AG08396 (cell line): ENCODE results near the gene KCNH4.
A peak's percentile ranks its signal among the peaks of the same experiment; 100 is the strongest.
"Not testable (repeated sequence)": the region's sequence is repeated elsewhere in the genome, so short reads cannot be mapped to it uniquely, and the experiment has no call there.

ENCODE experiments used
- DNase-seq: peaks from one replicate; pipeline ENCODE4 v3.0.0; 2012; ENCODE audit warnings: low spot score, mixed read lengths

Gene KCNH4

GRCh38 chr17:42178817-42179216 lies 2.1 kb downstream of the KCNH4 start:
- DNase-seq, result no peak

GRCh38 chr17:42177684-42178083 lies 3.3 kb downstream of the KCNH4 start:
- no peak for DNase-seq

GRCh38 chr17:42174126-42174783 lies 6.7 kb downstream of the KCNH4 start:
- DNase-seq, result no peak

- no peak for DNase-seq
Measured at GRCh38 chr17:42171831-42172230, 9.1 kb downstream of the KCNH4 start.

- no peak for DNase-seq
Measured at GRCh38 chr17:42169351-42169750, 11.6 kb downstream of the KCNH4 start.

GRCh38 chr17:42167807-42168206 lies 13.1 kb downstream of the KCNH4 start:
- no peak for DNase-seq

- no peak for DNase-seq
Measured at GRCh38 chr17:42166196-42166763, 14.7 kb downstream of the KCNH4 start.

- no peak for DNase-seq
Measured at GRCh38 chr17:42165751-42166150, 15.2 kb downstream of the KCNH4 start.

- no peak for DNase-seq
Measured at GRCh38 chr17:42163696-42164407, 17.1 kb downstream of the KCNH4 start.

GRCh38 chr17:42163113-42163512 lies 17.8 kb downstream of the KCNH4 start:
- no peak for DNase-seq

- no peak for DNase-seq
Measured at GRCh38 chr17:42160531-42160910, 20.4 kb downstream of the KCNH4 start.

GRCh38 chr17:42159796-42160530 lies 21.0 kb downstream of the KCNH4 start:
- DNase-seq, result no peak

GRCh38 chr17:42155614-42156045 lies 25.3 kb downstream of the KCNH4 start:
- no peak for DNase-seq

GRCh38 chr17:42153919-42154742 lies 26.8 kb downstream of the KCNH4 start:
- DNase-seq, result no peak

GRCh38 chr17:42146911-42147607 lies 33.9 kb downstream of the KCNH4 start:
- DNase-seq, result no peak

GRCh38 chr17:42143138-42143537 lies 37.8 kb downstream of the KCNH4 start:
- DNase-seq, result not testable (repeated sequence)

GRCh38 chr17:42142371-42142896 lies 38.5 kb downstream of the KCNH4 start:
- peak; percentile 60 for DNase-seq

GRCh38 chr17:42141382-42141781 lies 39.6 kb downstream of the KCNH4 start:
- DNase-seq, result no peak

GRCh38 chr17:42140690-42141089 lies 40.3 kb downstream of the KCNH4 start:
- not testable (repeated sequence) for DNase-seq

GRCh38 chr17:42138749-42139492 lies 42.0 kb downstream of the KCNH4 start:
- no peak for DNase-seq
